ENCODE measurements around the gene SH3RF3. TPM values are rescaled to one million over a fixed set of nuclear protein-coding genes. Genes with fewer than 3 reads are reported as not detected.

Gene SH3RF3
- total RNA-seq, 3 donors from 2014 or later: 3.2 to 5.6 (median 4.6) TPM

DNA sequence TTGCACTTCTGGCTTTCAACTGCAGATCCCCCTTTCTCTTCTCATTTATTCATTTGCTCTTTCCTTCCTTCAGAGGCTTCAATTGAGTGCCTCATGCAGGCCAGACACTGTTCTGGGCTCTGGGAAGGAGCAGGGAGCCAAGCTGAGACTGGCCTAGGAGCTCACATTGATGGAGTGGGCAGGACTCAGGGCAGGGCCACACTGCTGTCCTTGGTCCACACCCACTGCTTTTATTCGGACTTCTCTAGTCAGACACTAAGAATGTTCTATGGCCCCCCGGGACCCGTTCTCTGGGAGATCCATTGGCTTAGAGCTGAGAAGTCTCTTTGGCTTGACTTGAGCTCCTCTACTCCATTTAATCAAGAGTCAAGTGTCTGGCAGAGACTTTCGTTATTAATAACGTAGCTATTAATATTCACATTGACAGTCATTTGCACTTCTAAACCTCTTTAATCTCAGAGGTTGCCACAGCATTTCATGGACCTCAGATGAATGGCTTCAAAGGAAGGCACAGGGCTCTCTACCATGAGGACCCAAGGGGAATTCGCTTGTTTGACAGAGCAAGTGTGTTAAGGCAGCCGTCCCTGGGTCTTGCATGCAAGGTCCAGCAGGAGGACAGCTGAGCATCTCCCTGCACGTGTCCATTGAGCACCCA is 20.1 kb downstream of the SH3RF3 start:
- Histone ChIP-seq H3K36me3 (no peaks in the 10 kb centered on the region), H3K4me1 (no peaks in the 10 kb centered on the region), H3K27ac (no peak overlapping the region), H3K4me3 (no peak overlapping the region), H3K9me3 (no peaks in the 10 kb centered on the region), H3K27me3 (no peaks in the 10 kb centered on the region)
- no peak for DNase-seq (ENCODE audit: low spot score in 2 of 2)
- intact Hi-C loops (cut with DNase I; ENCODE audit: low total_unique reads): no loop called here
- TF ChIP-seq POLR2A (IDR thresholded peaks at IDR 0.05) (no peak), CTCF (IDR thresholded peaks at IDR 0.05) (no peak), POLR2AphosphoS5 (IDR thresholded peaks at IDR 0.05) (no peak)

- no peak for TF ChIP-seq POLR2A (IDR thresholded peaks at IDR 0.05)
- TF ChIP-seq POLR2AphosphoS5 (IDR thresholded peaks at IDR 0.05): no peak
- no peak for TF ChIP-seq CTCF (IDR thresholded peaks at IDR 0.05)
- no peak overlapping the region for H3K27ac ChIP-seq
- no peak overlapping the region for H3K4me3 ChIP-seq
- no peaks in the 10 kb centered on the region for H3K4me1 ChIP-seq
- H3K9me3 ChIP-seq: no peaks in the 10 kb centered on the region
- DNase-seq (ENCODE audit: low spot score in 2 of 2): no peak
- intact Hi-C loops (cut with DNase I; ENCODE audit: low total_unique reads): no loop called here
- no peaks in the 10 kb centered on the region for H3K27me3 ChIP-seq
- no peaks in the 10 kb centered on the region for H3K36me3 ChIP-seq
These were observed 21.6 kb downstream of the SH3RF3 start for GRCh38 chr2:109150559-109150958.

- Histone ChIP-seq H3K4me1 (no peaks in the 10 kb centered on the region), H3K4me3 (no peak overlapping the region), H3K36me3 (no peaks in the 10 kb centered on the region), H3K27ac (no peak overlapping the region), H3K9me3 (no peaks in the 10 kb centered on the region), H3K27me3 (no peaks in the 10 kb centered on the region)
- no peak for DNase-seq (ENCODE audit: low spot score in 2 of 2)
- no peak for TF ChIP-seq POLR2A (IDR thresholded peaks at IDR 0.05)
- no peak for TF ChIP-seq CTCF (IDR thresholded peaks at IDR 0.05)
- no peak for TF ChIP-seq POLR2AphosphoS5 (IDR thresholded peaks at IDR 0.05)
- intact Hi-C loops (cut with DNase I; ENCODE audit: low total_unique reads): no loop called here
These were observed 22.5 kb downstream of the SH3RF3 start for GRCh38 chr2:109151519-109151918.

DNA sequence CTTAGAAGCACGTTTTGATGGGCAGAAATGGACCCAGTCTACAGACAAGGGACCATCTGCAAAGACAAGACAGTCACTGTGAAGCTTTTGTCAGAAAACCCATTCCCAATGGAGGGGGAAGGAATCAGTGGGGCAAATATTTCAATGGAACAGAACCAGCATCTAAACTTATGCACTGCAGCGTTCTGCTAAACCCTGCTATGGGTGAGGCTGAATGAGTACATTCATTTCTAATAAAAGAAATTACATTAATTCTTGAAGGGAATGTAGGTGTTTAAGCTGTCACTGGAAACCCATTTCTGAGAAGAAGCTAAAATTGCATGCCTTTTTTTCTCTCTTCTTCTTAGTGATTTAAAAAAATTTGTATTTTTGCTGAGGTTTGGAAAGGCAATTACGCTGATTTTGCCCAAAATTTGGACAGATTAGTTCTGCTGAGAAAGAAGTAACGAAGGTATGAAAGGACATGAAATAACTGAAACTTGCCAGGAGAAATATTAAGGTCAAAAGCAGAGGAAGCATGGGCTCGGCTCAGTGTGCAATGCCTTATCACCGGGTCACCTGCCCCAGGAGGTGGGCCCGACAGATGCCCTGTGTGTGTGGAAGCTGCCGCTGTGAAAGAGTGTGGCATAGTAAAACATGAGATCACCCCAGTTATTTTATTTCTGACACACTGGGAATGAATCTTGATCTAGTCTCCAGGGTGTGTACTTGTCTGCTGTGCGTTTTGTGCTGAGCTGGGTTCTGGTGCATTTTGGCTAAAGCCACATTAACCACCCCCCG is 24.2 kb downstream of the SH3RF3 start:
- H3K4me3 ChIP-seq: no peak overlapping the region
- TF ChIP-seq POLR2A (IDR thresholded peaks at IDR 0.05) (no peak), POLR2AphosphoS5 (IDR thresholded peaks at IDR 0.05) (no peak), CTCF (IDR thresholded peaks at IDR 0.05) (no peak)
- H3K27ac ChIP-seq: no peak overlapping the region
- H3K36me3 ChIP-seq: no peaks in the 10 kb centered on the region
- no peaks in the 10 kb centered on the region for H3K9me3 ChIP-seq
- DNase-seq (ENCODE audit: low spot score in 2 of 2): no peak
- intact Hi-C loops (cut with DNase I; ENCODE audit: low total_unique reads): no loop called here
- H3K4me1 ChIP-seq: no peaks in the 10 kb centered on the region
- no peaks in the 10 kb centered on the region for H3K27me3 ChIP-seq

DNA sequence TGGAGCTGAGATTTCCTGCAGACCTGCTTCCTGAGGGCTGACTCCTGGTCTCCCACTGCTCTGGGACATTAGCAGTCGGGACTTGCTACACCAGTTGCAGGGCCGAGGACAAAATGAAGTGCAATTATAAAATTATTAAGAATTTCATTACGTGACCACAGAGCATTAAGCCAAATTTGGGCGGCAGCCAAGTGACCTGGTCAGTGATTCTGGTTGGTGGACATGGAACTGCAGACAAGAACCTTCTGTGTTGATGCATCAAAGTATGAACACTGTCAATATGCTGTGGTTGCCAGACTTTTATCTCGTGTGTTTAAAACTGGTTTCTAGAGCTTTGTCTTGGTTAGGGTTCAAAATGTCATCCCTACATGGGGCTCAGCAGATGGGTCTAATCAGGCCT is 24.8 kb downstream of the SH3RF3 start:
- no peaks in the 10 kb centered on the region for H3K36me3 ChIP-seq
- no peak overlapping the region for H3K4me3 ChIP-seq
- no peak overlapping the region for H3K27ac ChIP-seq
- no peak for TF ChIP-seq POLR2AphosphoS5 (IDR thresholded peaks at IDR 0.05)
- TF ChIP-seq POLR2A (IDR thresholded peaks at IDR 0.05): no peak
- TF ChIP-seq CTCF (IDR thresholded peaks at IDR 0.05): no peak
- intact Hi-C loops (cut with DNase I; ENCODE audit: low total_unique reads): no loop called here
- H3K4me1 ChIP-seq: no peaks in the 10 kb centered on the region
- DNase-seq (ENCODE audit: low spot score in 2 of 2): no peak
- H3K27me3 ChIP-seq: no peaks in the 10 kb centered on the region
- H3K9me3 ChIP-seq: no peaks in the 10 kb centered on the region

Measured in breast epithelium (tissue), 4 donors.